Left colon (tissue), 2 donors: ENCODE measurements around the gene SYTL3. TPM values are rescaled to one million over a fixed set of nuclear protein-coding genes. Genes with fewer than 3 reads are reported as not detected.
A peak's percentile ranks its signal among the peaks of the same experiment; 100 is the strongest.
"Not testable (repeated sequence)": the region's sequence is repeated elsewhere in the genome, so short reads cannot be mapped to it uniquely, and the experiment has no call there.

Source experiments
- ATAC-seq: fragments of 200-7000 bp; cut with Tn5 transposase; one replicate; pipeline ENCODE4 v1.9.1; 2020; ENCODE audit warnings: mild to moderate bottlenecking, moderate library complexity
- DNase-seq, 2 donors: peaks; one replicate each; pipeline ENCODE4 v3.0.0-alpha.2; 2020
- intact Hi-C, 2 donors: fragments of 100-400 bp; cut with DNase I in 1 of 2; cut with micrococcal nuclease in 1 of 2; formaldehyde crosslinking; loops; one replicate each; pipeline versions ENCODE4 v1.11.2 to v1.14.0; 2022; cut with DNase I, micrococcal nuclease
- total RNA-seq, 2 donors: library from RNA; stranded (reverse); fragmentation: NEBNext Ultra II Directional; extraction: Animal tissue kit (Norgen Biotek cat#: 25700); gene quantifications; one replicate each; pipeline ENCODE4 v1.2.1, GENCODE V29; 2021
- donor health status: DM: no; HTN: no; CAD: no.
- donor health status: DM: yes; HTN: yes; CAD: no.

The SYTL3 gene
- total RNA-seq, 2 donors from 2014 or later, result 2.6 to 2.7 TPM

GRCh38 chr6:158620963-158621693, 28.7 kb upstream of the SYTL3 start:
- DNase-seq (no peak), ATAC-seq (no peak)
- intact Hi-C loops, result no loop called here

GRCh38 chr6:158621694-158622544, 27.9 kb upstream of the SYTL3 start:
- intact Hi-C loops, result no loop called here
- DNase-seq (no peak), ATAC-seq (no peak)

GRCh38 chr6:158622545-158623190, 27.2 kb upstream of the SYTL3 start:
- no peak for DNase-seq
- intact Hi-C loops, result no loop called here
- no peak for ATAC-seq

- DNase-seq, result no peak
- ATAC-seq, result no peak
- intact Hi-C loops, result no loop called here
Observed at GRCh38 chr6:158624684-158625682, 24.9 kb upstream of the SYTL3 start.

- intact Hi-C loops, result no loop called here
- no peak for ATAC-seq
- no peak for DNase-seq
Observed at GRCh38 chr6:158625881-158626305, 24.0 kb upstream of the SYTL3 start.

- intact Hi-C loops, result no loop called here
- no peak for ATAC-seq
- DNase-seq, result no peak
Observed at GRCh38 chr6:158626360-158627167, 23.3 kb upstream of the SYTL3 start.

GRCh38 chr6:158627168-158627939, 22.5 kb upstream of the SYTL3 start:
- ATAC-seq, result no peak
- intact Hi-C loops, result no loop called here
- DNase-seq, result peak in 1 of 2 donors; percentile 18

GRCh38 chr6:158627940-158628211, 22.0 kb upstream of the SYTL3 start:
- ATAC-seq (no peak), DNase-seq (peak in 1 of 2 donors; percentile 8)
- intact Hi-C loops, result no loop called here

- peak in 1 of 2 donors; percentile 21 for DNase-seq
Observed at GRCh38 chr6:158628542-158628941, 21.3 kb upstream of the SYTL3 start.

GRCh38 chr6:158629367-158630221, 20.3 kb upstream of the SYTL3 start:
- intact Hi-C loops, result no loop called here
- no peak for ATAC-seq
- DNase-seq, result peak in 1 of 2 donors; percentile 23

More at GRCh38 chr6:158628542-158628941, 21.3 kb upstream of the SYTL3 start:
- no peak for ATAC-seq
- intact Hi-C loops, result no loop called here

GRCh38 chr6:158630938-158631616, 18.8 kb upstream of the SYTL3 start:
- DNase-seq (peak; percentile 65 to 71), ATAC-seq (peak; percentile 74)
- intact Hi-C loops, result no loop called here

- ATAC-seq, result peak; percentile 88
- intact Hi-C loops, result no loop called here
- DNase-seq, result peak; percentile 80 to 81
Observed at GRCh38 chr6:158631678-158632537, 17.9 kb upstream of the SYTL3 start.

GRCh38 chr6:158632538-158633119, 17.2 kb upstream of the SYTL3 start:
- intact Hi-C loops, ATAC-seq, DNase-seq: not testable (repeated sequence)

- intact Hi-C loops, result no loop called here
- peak in 1 of 2 donors; percentile 21 for DNase-seq
Observed at GRCh38 chr6:158633127-158633526, 16.7 kb upstream of the SYTL3 start.

More at GRCh38 chr6:158633127-158633526, 16.7 kb upstream of the SYTL3 start:
- ATAC-seq, result no peak
